Measurements from ENCODE around the gene KRTAP10-8. TPM values are rescaled to one million over a fixed set of nuclear protein-coding genes. Genes with fewer than 3 reads are reported as not detected.
"Not testable (repeated sequence)": the region's sequence is repeated elsewhere in the genome, so short reads cannot be mapped to it uniquely, and the experiment has no call there.

KRTAP10-8 gene
- total and polyA plus RNA-seq, 2 experiments from 2014 or later = not detected

- Histone ChIP-seq H3K27ac (ENCODE audit: low read depth) (no peak overlapping the region), H3K36me3 (ENCODE audit: insufficient read depth) (0 out of 2 replicates have a peak, but pooled peaks cover 4% of the 10 kb centered on the region), H3K4me3 (no peak overlapping the region), H3F3A (replicated peaks; ENCODE audit: low read depth) (no peaks in the 10 kb centered on the region), H2AFZ (no peak overlapping the region), H3K79me2 (replicated peaks; ENCODE audit: insufficient read depth) (no peaks in the 10 kb centered on the region), H3K27me3 (ENCODE audit: insufficient read depth) (no peaks in the 10 kb centered on the region), H3K4me1 (ENCODE audit: insufficient read depth) (no peaks in the 10 kb centered on the region), H3K9me2 (ENCODE audit: insufficient read depth) (no peaks in the 10 kb centered on the region), H4K20me1 (replicated peaks; ENCODE audit: insufficient read depth) (no peaks in the 10 kb centered on the region), H3K4me2 (no peak overlapping the region)
- H3K36me3 Mint-ChIP-seq (ENCODE audit: low read depth) = peaks cover 19% of the 10 kb centered on the region
- H3K27me3 Mint-ChIP-seq (ENCODE audit: insufficient read depth, low read depth, poor library complexity) = peaks cover 8% of the 10 kb centered on the region
- TF ChIP-seq STAT1 (IDR thresholded peaks at IDR 0.05; ENCODE audit: unreplicated experiment) (no peak), ETS1 (IDR thresholded peaks at IDR 0.05) (no peak), EZH2phosphoT487 (IDR thresholded peaks at IDR 0.05; ENCODE audit: unreplicated experiment) (no peak)
- no peak overlapping the region for H3K4me3 Mint-ChIP-seq
- DNase-seq (ENCODE audit: low spot score) = no peak
- ATAC-seq = no peak
- no peaks in the 10 kb centered on the region; the same call in 2 of the 3 replicates for H3K4me1 Mint-ChIP-seq
- peaks cover 43% of the 10 kb centered on the region for H3K9me3 Mint-ChIP-seq
- no peak overlapping the region for H3K27ac Mint-ChIP-seq
These were observed 2.7 kb upstream of the KRTAP10-8 start for GRCh38 chr21:44609193-44609592.

GRCh38 chr21:44610157-44610843, 1.6 kb upstream of the KRTAP10-8 start:
- H3K27ac ChIP-seq (ENCODE audit: low read depth); H2AFZ ChIP-seq; H3K27ac Mint-ChIP-seq; H3K9me2 ChIP-seq (ENCODE audit: insufficient read depth); DNase-seq (ENCODE audit: low spot score); H3K4me1 ChIP-seq (ENCODE audit: insufficient read depth); H3K27me3 ChIP-seq (ENCODE audit: insufficient read depth); H3K4me2 ChIP-seq; H3K4me3 ChIP-seq; H3K79me2 ChIP-seq (replicated peaks; ENCODE audit: insufficient read depth); H3F3A ChIP-seq (replicated peaks; ENCODE audit: low read depth); H4K20me1 ChIP-seq (replicated peaks; ENCODE audit: insufficient read depth); H3K36me3 ChIP-seq (ENCODE audit: insufficient read depth); H3K4me1 Mint-ChIP-seq; ATAC-seq; H3K27me3 Mint-ChIP-seq (ENCODE audit: insufficient read depth, low read depth, poor library complexity); H3K4me3 Mint-ChIP-seq: not testable (repeated sequence)
- peaks cover 19% of the 10 kb centered on the region for H3K36me3 Mint-ChIP-seq (ENCODE audit: low read depth)
- H3K9me3 Mint-ChIP-seq = peaks cover 43% of the 10 kb centered on the region

GRCh38 chr21:44611551-44611950, 328 bp upstream of the KRTAP10-8 start:
- Histone ChIP-seq H3K4me2 (no peak overlapping the region), H3K9me2 (ENCODE audit: insufficient read depth) (no peaks in the 10 kb centered on the region), H3F3A (replicated peaks; ENCODE audit: low read depth) (no peaks in the 10 kb centered on the region), H2AFZ (no peak overlapping the region), H4K20me1 (replicated peaks; ENCODE audit: insufficient read depth) (no peaks in the 10 kb centered on the region), H3K4me1 (ENCODE audit: insufficient read depth) (no peaks in the 10 kb centered on the region), H3K36me3 (ENCODE audit: insufficient read depth) (0 out of 2 replicates have a peak, but pooled peaks cover 4% of the 10 kb centered on the region), H3K27me3 (ENCODE audit: insufficient read depth) (no peaks in the 10 kb centered on the region), H3K27ac (ENCODE audit: low read depth) (no peak overlapping the region), H3K4me3 (no peak overlapping the region), H3K79me2 (replicated peaks; ENCODE audit: insufficient read depth) (no peaks in the 10 kb centered on the region)
- ATAC-seq = no peak
- Mint-ChIP-seq H3K9me3 (peaks cover 43% of the 10 kb centered on the region), H3K27ac (no peak overlapping the region), H3K4me3 (no peak overlapping the region), H3K36me3 (ENCODE audit: low read depth) (peaks cover 19% of the 10 kb centered on the region), H3K4me1 (peaks cover 9% of the 10 kb centered on the region), H3K27me3 (ENCODE audit: insufficient read depth, low read depth, poor library complexity) (peaks cover 8% of the 10 kb centered on the region)
- DNase-seq (ENCODE audit: low spot score) = no peak
- TF ChIP-seq JUNB (IDR thresholded peaks at IDR 0.05; ENCODE audit: unreplicated experiment) = no peak
- TF ChIP-seq ZNF462 (CRISPR knock-in tag; IDR thresholded peaks at IDR 0.05) = no peak
- TF ChIP-seq EZH2phosphoT487 (IDR thresholded peaks at IDR 0.05; ENCODE audit: unreplicated experiment) = no peak
- no peak for TF ChIP-seq POLR2AphosphoS5 (IDR thresholded peaks at IDR 0.05; ENCODE audit: low read depth)
- TF ChIP-seq EZH2 (IDR thresholded peaks at IDR 0.05; ENCODE audit: low read depth, unreplicated experiment) = no peak
- no peak for TF ChIP-seq STAT1 (IDR thresholded peaks at IDR 0.05; ENCODE audit: unreplicated experiment)
- TF ChIP-seq ZNF331 (CRISPR knock-in tag; IDR thresholded peaks at IDR 0.05; ENCODE audit: low read depth) = no peak
- TF ChIP-seq NANOG (IDR thresholded peaks at IDR 0.05; ENCODE audit: borderline replicate concordance) = no peak
- TF ChIP-seq CREB1 (CRISPR knock-in tag; IDR thresholded peaks at IDR 0.05; ENCODE audit: low read depth) = no peak
